Embryonic facial prominence (tissue), 1 donor: Measurements from ENCODE around the gene PCCA.
"Not testable (repeated sequence)": the region's sequence is repeated elsewhere in the genome, so short reads cannot be mapped to it uniquely, and the experiment has no call there.

ENCODE experiments used
- DNase-seq: peaks from one replicate; pipeline ENCODE4 v3.0.0-alpha.2; 2016; ENCODE audit errors: extremely low spot score

PCCA gene

DNA sequence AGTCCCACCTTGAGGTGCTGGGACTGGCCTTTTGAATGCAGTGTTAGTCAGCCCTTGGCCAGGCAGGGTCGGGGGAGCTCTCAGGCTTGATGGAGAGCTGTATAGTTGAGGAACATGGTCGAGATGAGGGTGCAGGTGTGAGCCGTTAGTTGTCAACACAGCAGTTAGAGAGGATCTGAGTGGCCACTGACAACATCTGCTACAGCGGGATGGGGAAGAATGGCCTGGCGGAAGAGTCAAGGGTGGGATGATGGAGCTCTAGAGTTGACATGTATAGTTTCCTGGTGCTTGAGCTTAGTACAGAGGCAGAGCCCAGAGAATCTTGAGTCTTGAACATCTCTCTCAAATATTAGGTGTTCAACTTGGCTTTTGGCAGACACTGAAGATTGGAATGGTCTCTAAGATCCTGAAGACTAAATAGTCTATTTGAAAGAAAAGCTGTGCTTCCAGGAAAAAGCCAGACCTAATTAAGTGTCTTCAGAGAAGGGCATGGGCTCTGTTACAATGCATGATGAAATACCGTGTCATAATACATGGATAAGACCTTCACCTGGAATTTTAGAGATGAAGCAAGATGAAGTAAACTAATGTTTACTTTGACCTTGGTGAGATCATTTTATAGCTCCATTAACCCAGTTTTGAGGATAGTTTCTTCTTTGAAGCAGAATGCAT lies 9.7 kb downstream of the PCCA start:
- DNase-seq, result no peak

DNA sequence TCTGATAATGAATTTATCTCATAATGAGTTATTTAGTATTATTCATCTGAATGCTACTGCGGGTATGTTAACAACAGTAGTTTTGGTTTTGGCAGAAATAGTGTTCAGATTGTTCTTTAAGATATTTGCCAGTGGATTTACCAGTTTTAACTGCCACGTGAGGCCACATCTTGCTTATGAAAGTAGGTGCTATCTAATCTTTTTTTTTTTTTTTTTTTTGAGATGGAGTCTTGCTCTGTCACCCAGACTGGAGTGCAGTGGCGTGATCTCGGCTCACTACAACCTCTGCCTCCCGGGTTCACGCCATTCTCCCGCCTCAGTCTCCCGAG lies 10.2 kb downstream of the PCCA start:
- DNase-seq, result not testable (repeated sequence)

DNA sequence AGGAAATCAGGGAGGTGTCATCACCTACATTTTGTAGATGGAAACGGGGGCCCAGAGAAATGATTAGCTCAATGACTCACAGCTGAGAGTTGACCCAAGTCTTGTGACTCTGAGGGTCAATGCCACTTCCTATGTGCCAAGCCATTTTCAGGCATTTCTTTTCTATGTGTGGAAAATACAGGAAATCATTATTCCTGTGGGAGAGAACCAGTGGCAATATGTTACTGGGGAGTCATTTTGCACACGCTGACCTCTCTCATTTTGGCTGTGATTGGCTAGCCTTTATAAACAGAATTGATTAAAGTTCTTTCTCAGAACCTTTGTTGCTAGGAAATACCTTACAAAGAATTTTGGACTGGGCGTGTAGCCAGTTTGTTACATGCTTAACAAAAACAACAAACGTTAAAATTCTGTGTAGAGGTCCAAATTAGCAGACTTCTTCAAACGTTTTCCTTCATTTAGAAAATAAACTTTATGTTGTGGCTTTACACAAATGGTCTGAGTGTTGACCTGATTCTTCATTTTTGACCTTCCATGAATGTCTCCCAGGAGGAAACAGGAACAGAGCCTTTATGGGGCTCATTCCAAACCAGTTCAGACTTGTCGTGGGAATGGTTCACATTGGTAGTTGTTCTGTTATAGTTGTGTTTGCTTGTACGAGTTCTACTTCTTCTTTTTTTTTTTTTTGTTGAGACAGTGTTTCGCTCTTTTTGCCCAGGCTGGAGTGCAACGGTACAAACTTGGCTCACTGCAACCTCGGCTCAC lies 11.4 kb downstream of the PCCA start:
- no peak for DNase-seq

DNA sequence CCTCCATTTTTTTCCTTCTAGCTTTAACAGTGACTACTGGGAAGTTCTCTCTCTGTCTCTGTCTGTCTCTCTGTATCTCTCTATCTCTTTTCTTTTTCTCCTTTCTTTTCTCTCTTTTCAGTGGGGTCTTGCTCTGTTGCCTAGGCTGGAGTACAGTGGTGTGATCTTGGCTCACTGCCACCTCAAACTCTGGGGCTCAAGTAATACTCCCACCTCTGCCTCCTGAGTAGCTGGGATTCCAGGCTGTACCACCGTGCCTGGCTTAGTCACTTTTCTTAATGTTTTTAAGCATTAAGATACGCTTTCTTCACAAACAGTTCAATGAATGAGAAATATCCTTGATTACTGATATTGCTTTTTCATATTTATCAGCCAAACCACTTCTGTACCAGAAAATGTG lies 13.1 kb downstream of the PCCA start:
- DNase-seq, result no peak

DNA sequence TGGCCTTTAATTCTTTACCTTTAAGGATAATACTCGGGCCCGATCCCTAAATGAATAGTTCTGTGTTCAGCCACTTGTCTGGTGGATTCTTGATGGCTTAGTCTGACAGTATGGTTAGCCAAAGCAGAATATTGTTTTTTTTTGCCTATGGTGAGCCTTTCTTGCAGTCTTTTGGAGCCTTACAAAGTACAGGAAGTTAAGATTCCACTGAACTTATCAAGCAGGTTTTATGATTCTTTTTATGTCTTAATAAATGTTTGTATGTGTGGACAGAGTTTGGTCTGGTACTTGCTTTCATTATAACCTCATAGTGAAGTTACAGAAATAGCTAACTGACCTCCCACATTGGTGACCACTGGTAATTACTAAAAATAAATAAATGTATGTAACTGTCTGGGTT lies 17.1 kb downstream of the PCCA start:
- no peak for DNase-seq

DNA sequence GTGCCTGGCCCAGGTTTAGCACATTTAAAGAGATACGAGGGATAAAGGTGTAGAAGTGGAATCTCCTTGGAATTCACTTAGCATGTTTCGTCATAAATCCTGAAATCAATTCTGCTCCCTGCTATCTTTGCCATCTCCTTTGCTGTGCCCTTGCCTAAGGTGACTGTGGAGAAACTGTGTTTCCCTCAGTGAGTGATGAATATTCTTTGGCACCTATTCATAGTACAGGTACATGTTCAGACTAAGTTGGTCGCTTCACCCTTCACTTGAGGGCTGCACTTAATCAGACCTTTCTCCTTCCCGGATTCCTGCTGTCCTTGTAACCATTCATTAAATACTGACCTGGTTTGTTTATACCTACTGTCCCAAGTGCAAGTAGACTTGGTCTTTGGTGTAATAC lies 17.8 kb downstream of the PCCA start:
- DNase-seq, result no peak

DNA sequence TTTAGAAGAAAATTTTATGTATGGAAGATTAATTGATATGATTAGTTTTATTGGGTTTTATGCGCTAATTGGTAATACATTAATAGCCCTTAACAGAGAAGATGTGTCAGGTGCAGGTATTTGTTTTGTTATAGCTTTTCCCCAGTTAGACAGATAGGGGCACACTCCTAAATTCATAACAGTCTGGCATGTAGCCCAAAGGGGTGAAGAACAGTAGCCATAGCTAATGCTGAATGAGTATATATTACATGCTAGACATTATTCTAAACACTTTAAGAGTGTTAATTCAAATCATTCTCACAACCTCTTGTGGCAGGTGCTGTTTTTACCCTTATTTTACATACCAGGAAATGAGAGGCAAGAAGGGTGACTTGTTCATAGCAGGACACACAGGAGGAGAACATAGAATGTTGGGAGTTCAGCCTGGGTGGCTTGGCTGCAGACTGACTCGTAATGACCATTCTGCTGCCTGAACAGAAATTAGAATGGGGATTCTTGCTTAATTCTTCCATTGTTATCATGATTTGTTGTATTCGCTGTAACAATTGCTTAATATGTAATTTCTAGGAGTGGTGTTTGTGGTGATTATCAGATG lies 20.1 kb downstream of the PCCA start:
- DNase-seq, result no peak

DNA sequence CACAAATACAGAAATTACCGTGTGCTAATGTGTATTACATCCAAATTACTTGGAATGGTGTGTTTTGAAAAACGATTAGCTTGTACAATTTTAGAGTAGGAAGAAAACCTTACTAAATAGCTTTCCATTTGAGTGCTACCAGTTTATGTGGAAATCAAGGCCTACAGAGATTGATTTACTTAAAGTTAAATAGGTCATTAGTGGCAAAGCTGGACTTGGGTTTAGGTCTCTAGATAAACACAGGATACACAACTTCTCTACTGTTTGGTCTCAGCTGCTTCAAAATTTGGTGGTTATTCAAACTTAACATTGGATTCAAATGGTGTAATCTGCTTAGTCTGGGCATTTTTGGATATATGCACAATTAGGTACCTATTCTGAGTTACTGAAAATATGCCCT lies 21.4 kb downstream of the PCCA start:
- DNase-seq, result no peak

DNA sequence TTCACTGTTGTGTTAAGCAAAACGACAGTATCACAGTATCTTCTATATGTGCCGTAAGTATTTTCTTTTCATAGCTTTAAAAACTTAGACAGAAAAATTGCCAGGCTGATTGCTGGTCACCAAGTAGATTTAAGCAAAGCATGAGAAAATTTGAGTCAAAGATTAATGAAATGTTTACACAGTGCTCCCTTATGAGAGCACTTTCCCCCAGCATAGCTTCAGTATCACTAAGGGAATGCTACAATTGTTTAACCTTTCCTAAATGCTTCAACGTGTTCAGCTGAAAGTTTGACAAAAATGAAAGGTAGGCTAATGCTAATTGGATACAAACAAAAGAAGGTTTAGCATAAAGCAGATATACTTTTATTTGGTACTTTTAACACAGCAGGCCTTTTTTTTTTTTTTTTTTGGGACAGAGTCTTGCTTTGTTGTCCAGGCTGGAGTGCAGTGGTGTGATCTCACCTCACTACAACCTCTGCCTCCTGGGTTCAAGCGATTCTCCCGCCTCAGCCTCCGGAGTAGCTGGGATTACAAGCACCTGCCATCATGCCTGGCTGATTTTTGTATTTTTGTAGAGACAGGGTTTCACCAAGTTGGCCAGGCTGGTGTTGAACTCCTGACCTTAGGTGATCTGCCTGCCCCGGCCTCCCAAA lies 23.4 kb downstream of the PCCA start:
- no peak for DNase-seq

DNA sequence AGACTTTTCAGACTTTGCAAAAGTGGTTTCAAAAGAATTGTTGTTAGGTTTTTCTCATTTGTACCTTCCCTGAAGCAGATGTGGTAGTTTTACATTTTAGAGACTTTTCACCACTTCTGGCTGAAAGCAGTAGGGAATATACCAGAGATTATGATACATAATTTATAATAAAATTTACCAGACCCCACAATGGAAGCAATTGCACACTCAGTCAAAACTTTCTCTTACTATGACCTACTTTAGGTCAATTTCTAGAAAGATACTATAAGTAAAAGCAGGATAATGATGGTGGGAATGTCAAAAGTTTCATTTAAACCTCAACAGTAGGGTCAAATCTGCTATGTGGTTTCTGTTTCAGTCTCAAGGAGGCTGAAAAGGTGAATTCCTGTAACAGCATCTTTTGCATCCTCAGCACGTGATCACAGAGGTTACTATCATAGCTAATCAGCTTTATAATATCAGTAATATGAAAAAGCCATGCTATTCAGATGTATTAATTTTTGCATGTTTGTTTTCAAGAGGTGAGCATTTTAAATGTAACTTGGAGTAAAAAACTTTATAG lies 26.9 kb downstream of the PCCA start:
- DNase-seq, result no peak

DNA sequence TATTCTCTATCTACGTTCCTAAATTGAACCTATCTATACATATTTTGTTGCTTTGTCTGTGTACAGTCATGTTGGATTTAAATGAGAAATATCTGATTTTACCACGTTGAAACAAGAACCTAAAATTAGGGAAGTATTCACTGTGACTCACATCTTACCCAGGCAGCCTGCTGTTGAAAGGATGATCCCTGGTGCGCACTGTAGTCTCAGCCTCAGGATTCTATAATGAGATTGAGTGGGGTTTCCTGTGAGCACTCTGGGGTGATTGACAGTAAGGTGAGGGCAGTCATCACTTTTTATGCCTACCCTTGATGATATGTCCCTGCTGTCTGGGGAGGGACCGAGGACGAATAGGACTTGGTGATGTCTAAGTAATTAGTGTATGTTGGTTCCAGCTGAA lies 35.4 kb downstream of the PCCA start:
- no peak for DNase-seq

DNA sequence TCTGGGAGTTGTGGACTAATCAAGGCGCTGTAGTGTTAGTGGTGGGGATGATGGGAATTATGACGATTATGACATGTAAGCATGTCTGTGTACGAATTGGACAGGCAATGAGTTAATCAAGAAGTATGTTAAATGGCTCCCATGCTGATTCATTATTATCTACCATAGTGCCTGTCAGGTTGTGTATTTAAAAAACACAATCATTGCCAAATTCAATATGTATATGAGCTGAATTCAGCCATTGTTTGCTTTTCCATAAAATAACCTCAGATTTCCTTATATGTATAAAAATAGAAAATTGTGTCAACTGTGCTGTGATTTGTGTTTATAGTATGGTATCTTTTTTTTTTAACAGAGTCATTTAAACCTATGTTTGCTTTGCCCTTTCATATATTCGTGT lies 37.1 kb downstream of the PCCA start:
- DNase-seq, result no peak

DNA sequence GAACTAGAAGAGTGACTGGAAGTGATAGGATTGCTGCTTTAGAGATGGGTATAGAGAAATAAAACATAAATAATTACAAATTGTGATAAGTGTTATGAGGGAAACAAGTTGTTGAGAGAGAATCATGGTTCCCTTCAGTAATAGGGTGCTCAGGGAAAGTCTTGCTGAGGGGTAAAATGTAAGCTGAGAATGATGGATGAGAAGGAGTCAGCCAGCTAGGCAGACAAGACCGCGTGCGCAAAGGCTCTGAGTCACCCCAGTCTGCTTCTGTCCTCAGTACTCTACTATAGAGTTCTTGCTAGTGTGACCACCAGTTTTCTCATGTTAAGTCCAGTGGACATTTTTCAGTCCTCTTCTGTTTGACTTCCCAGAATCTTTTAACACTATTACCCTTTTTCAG lies 39.5 kb downstream of the PCCA start:
- no peak for DNase-seq

DNA sequence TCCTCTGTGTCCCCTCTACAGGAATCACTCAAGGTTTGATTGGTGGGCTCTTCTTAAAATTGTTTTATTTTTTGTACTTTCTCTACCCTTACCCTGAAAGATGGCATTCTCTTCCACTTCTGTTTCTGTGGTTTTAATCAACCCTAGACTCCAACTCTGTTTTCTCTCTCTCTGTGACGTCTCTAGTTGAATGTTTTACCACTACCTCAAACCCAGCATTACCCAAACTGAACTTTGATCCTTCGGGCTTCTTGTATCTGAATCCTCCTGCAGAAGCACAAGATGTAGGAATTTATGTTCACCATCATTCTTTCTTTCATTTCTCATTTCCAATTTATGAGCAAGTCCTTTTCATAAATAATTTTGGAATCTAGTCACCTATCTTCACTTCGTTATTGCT lies 39.9 kb downstream of the PCCA start:
- DNase-seq, result no peak

DNA sequence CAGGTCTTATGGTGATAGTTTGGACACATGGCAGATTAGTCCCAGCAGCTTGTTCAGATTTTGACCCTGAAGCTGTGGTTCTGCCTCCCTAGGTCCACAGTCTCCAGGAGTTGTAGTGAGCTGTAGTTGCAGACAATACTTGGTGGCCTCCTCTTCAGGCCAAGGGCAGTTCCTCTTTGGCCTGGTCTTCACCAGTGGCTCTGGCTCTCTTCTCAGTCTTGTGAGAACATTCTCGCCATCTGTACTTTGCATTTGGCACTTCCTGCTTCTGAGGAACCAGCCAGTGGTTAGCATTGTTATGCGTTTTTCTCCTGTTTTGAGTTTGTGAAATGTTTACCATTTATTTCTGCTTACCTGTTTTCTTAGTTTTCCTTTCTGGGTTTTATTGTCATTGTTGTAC lies 40.7 kb downstream of the PCCA start:
- DNase-seq, result no peak

DNA sequence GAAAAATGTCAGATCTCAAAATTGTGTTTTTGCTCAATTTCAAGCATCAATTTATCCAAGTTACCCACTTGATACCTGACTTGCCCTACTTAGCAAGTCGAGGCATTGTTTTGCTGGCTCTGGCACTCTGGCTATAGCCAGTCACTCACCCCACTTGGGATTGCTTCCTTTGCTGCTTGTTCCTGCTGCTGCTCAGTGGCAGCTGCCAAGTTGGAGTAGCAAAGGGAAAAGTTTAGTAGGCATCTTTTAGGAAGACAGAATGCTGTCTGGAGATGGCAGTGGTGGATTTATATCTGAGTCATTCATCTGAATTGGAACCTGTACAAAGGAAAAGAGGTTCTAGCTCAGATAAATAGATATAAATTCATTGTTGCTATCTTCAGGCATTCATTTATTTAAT lies 41.2 kb downstream of the PCCA start:
- no peak for DNase-seq

DNA sequence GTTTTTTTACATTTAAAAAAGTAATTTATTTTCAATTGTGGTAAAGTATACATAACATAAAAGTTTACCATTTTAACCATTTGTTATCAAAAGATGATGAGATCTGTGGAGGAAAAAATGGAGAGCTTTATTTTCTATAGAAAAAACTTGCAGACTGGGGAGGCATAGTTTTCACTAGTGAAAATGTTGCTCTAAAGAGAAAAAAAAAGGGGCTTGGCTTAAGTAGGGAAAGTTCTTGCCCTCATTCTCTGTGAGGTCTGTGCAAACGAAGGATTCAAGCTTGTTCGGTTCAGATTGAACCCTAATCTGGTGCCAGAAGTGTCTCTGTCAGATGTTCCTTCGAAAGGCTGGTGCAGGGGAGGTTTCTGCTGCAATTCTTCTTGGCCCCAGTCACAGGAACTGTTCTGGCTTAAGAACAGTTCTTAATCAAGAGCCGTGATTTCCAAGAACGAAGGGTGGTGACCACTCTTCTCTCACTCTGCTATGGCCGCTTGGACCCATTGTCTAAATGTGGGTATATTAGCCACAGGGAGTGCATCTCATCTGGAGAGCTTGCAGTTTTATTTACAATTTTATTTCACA lies 42.1 kb downstream of the PCCA start:
- DNase-seq, result no peak

DNA sequence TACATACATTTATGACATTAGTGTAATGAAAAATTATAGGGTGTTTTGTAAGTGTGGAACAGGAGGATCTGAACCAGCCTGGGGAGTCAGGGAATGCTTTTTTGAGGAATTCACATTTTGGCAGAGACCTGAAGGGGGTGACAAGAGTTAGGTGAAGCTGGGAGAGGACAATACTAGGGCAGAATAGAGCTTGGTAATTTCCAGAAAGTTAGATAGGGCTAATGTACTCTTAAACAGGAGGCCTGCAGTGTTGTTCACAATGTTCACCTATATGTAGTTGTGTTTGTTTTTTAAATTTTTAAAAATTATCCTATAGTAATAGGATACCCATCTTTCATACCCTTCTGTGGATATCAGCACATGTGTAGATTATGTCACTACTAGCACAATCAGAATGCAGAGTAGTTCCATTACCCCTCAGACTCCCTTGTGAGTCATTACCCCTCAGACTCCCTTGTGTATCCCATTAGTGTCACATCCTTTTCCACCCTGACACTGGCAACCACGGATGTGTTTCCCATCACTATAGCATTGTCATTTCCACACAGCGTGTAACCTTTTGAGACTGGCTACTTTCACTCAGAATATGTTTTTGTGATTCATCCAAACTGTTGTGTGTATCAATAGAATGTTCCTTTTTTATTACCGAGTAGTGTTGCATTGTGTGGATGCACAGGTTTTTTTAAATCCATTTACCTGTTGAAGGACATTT lies 43.1 kb downstream of the PCCA start:
- DNase-seq, result no peak

DNA sequence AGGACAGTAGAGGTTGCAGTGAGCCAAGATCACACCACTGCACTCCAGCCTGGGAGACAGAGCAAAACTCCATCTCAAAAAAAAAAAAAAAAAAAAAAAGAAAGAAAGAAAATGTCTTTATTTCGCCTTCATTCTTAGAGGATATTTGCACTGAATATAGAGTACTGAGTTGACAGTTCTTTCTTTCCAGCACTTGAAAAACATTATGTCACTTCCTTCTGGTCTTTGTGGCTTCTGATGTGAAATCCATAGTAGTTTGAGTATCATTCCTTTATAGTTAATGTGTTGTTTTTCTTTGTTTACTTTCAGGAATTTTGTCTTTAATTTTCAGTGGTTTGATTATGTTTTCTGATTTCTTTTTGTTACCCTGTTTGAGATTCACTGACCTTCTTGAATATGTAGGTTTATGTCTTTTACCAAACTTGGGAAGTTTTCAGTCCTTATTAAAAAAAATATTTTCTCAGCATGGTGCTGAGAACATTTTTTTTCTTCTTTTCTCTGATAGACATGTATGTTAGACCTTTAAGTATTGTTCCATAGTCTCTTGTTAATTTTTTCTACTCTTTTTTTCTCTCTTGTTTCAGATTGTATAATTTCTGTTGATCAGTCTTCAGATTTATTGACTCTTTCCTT lies 50.1 kb downstream of the PCCA start:
- no peak for DNase-seq

DNA sequence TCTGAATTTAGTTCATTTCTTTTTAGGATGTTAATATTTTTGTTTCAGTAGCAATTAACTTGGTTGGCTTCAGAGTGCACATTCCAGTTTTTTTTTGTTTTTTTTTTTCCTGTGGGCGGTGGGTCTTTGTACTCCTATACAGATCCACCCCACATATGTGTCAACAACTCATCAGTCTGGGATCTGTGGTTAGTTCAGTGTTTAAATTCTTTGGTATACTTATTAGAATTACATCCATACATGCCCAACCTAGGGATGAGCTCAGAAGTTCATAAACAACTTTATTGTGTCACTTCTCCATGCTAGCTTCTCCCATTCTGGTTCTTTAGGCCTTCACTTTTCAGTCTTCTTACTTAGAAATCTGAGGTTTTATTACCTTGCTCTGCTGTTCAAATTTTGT lies 50.9 kb downstream of the PCCA start:
- no peak for DNase-seq

DNA sequence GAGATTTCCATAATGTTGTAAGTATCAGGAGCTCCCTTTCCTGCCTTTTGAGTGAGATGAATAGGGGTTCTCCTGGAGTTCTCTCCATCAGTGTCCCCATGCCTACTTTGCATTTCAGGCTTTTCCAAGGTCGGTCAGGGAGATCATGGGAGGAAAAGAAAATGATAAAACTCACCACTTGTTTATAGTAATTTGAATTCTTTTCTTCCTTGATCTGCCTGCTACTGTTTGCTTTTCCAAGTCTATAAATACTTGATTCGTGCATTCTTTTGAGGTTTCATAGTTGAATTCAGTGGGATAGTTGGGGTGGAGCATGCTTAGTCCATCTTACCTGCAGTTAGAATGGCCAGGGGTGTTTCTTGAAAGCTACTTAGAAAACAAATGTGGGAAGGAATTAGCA lies 51.5 kb downstream of the PCCA start:
- DNase-seq, result no peak
